ENCODE data around the gene NPFFR1. TPM values are rescaled to one million over a fixed set of nuclear protein-coding genes. Genes with fewer than 3 reads are reported as not detected.

The NPFFR1 gene
- total and polyA plus RNA-seq, 10 of the 15 experiments (the other 5 are each of a cell fraction or from before 2014, with no cell fraction given) = 0.03 TPM; not detected in 9

GRCh38 chr10:70198696-70199466, 84.9 kb downstream of the NPFFR1 start:
- DNase-seq (ENCODE audit: low read depth, low spot score) (no peak), FAIRE-seq (no peak), ATAC-seq (no peak)
- Histone ChIP-seq H3K9me3 (replicated peaks; ENCODE audit: control insufficient read depth, insufficient read depth, low read length) (no peaks in the 10 kb centered on the region; the same call in 2 of the 3 replicates), H3K27ac (ENCODE audit: control insufficient read depth, insufficient read depth) (no peak overlapping the region), H2AFZ (ENCODE audit: control insufficient read depth, low read depth, low read length) (no peak overlapping the region), H3K4me1 (ENCODE audit: control insufficient read depth, insufficient read depth, low read length) (no peaks in the 10 kb centered on the region; the same call in 1 of the 2 replicates), H3K36me3 (ENCODE audit: control insufficient read depth in 2 of 2, insufficient read depth in 2 of 2, low read length in 1 of 2) (peaks cover 9 to 26% of the 10 kb centered on the region in 2 experiments), H3K4me3 (no peak overlapping the region), H3K79me2 (ENCODE audit: control insufficient read depth, insufficient read depth, low read length) (no peaks in the 10 kb centered on the region), H3K9ac (ENCODE audit: control insufficient read depth, insufficient read depth, low read length) (no peak overlapping the region), H4K20me1 (ENCODE audit: control insufficient read depth, insufficient read depth) (peaks cover 2% of the 10 kb centered on the region; the same call in 1 of the 2 replicates), H3K27me3 (replicated peaks in 1 of 2; ENCODE audit: control insufficient read depth in 2 of 2, insufficient read depth in 2 of 2, low read length in 1 of 2) (no peaks in the 10 kb centered on the region), H3K4me2 (ENCODE audit: control insufficient read depth, insufficient read depth) (no peak overlapping the region)
- RAD21 ChIA-PET (ENCODE audit: unreplicated experiment) = interaction anchor here (0.6 to 2.0 kb wide), 2 partner anchors 23 to 1293 kb away, joined by 3 to 7 read pairs; no protein-coding TSS in a partner anchor
- POLR2A ChIA-PET = interaction anchor here (1.1 kb wide), 1 partner anchor 31 kb away, joined by 3 read pairs; no protein-coding TSS in a partner anchor
- BruUV-seq (replicated peaks) = no TSS peak
- WGBS (ENCODE audit: insufficient coverage, insufficient replicate concordance, low lambda C conversion rate, missing lambda C conversion rate) = 100% methylated on average over 5 of the region's 5 CpGs
- TF ChIP-seq RAD21 (IDR thresholded peaks at IDR 0.05; ENCODE audit: insufficient read depth, low read depth, low read length) (peak; percentile 24; the same call in 1 of the 2 replicates), CTCF (IDR thresholded peaks at IDR 0.05 in 2 of 3, conservative IDR thresholded peaks at IDR 0.05 in 1 of 3; ENCODE audit: control insufficient read depth in 2 of 3, extremely low read depth in 1 of 3, insufficient read depth in 1 of 3, low read depth in 3 of 3, low read length in 3 of 3) (peak in 1 of 3 experiments; percentile 8; a peak in 2 of 6 replicates), WRNIP1 (IDR thresholded peaks at IDR 0.05; ENCODE audit: borderline replicate concordance, low read depth, low read length) (no peak)
- in situ Hi-C loops (cut with MboI) (no loop called here), intact Hi-C loops (cut with micrococcal nuclease; ENCODE audit: unreplicated experiment) (no loop called here)
- CTCF ChIA-PET = interaction anchor here (0.8 to 3.4 kb wide), 6 partner anchors 19 to 165 kb away, joined by 4 to 15 read pairs (median 9); partner anchors contain the start of gene TYSND1
- SMC1A ChIA-PET (ENCODE audit: uncharacterized antibody, unreplicated experiment) = interaction anchor here (0.6 to 3.1 kb wide), 8 partner anchors 22 to 166 kb away, joined by 3 to 13 read pairs (median 4); partner anchors contain the start of gene TYSND1

Small RNAs within 50 kb of the gene (small RNA-seq; reads per million reads assigned to genes)
- gene RPS25P9 = not detected

Other genes with a start within 250 kb of the NPFFR1 start
Only the 7 nearest of the 9 such genes appear.
- gene AIFM2, start 151.2 kb downstream of the NPFFR1 start, total RNA-seq (2014; rRNA removed) = 13.7 and 14.6 TPM in 2 replicates
- gene AIFM2, start 151.2 kb downstream of the NPFFR1 start, total RNA-seq (2014; rRNA removed; fragmentation: Illumina TruSeq; extraction: Trizol) = 12.1 and 12.6 TPM in 2 replicates
- 20.4 and 20.5 TPM in 2 replicates for gene AIFM2, start 151.2 kb downstream of the NPFFR1 start, total RNA-seq (2021)
- 11.7 and 17.5 TPM in 2 replicates for gene AIFM2, start 151.2 kb downstream of the NPFFR1 start, polyA plus RNA-seq (2011; rRNA removed)
- gene AIFM2, start 151.2 kb downstream of the NPFFR1 start, polyA plus RNA-seq (2014; fragmentation: Illumina TruSeq; extraction: Trizol) = 5.7 and 12.2 TPM in 2 replicates
- 1 to 10 TPM; 4.5 to 8.0 TPM for gene AIFM2, start 151.2 kb downstream of the NPFFR1 start, polyA plus RNA-seq (2014; fragmentation: Nextera tagmentation; extraction: Ambion mirVana)
- 20.3 and 24.5 TPM in 2 replicates for gene AIFM2, start 151.2 kb downstream of the NPFFR1 start, polyA plus RNA-seq (2014; rRNA removed)
- gene AIFM2, start 151.2 kb downstream of the NPFFR1 start, polyA plus RNA-seq (2016; fragmentation: Nextera tagmentation; extraction: Ambion mirVana) = 10 to 100 TPM; 26.8 to 30.8 TPM
- gene TYSND1, start 137.3 kb downstream of the NPFFR1 start, total RNA-seq (2014; rRNA removed) = 18.9 and 19.4 TPM in 2 replicates
- 8.1 and 8.7 TPM in 2 replicates for gene TYSND1, start 137.3 kb downstream of the NPFFR1 start, total RNA-seq (2014; rRNA removed; fragmentation: Illumina TruSeq; extraction: Trizol)
- gene TYSND1, start 137.3 kb downstream of the NPFFR1 start, total RNA-seq (2021) = 20.0 and 21.4 TPM in 2 replicates
- gene TYSND1, start 137.3 kb downstream of the NPFFR1 start, polyA plus RNA-seq (2011; rRNA removed) = 3.5 and 5.6 TPM in 2 replicates
- 4.7 and 8.6 TPM in 2 replicates for gene TYSND1, start 137.3 kb downstream of the NPFFR1 start, polyA plus RNA-seq (2014; fragmentation: Illumina TruSeq; extraction: Trizol)
- 1 to 10 TPM; 1.9 to 4.5 TPM for gene TYSND1, start 137.3 kb downstream of the NPFFR1 start, polyA plus RNA-seq (2014; fragmentation: Nextera tagmentation; extraction: Ambion mirVana)
- 16.7 and 17.4 TPM in 2 replicates for gene TYSND1, start 137.3 kb downstream of the NPFFR1 start, polyA plus RNA-seq (2014; rRNA removed)
- gene TYSND1, start 137.3 kb downstream of the NPFFR1 start, polyA plus RNA-seq (2016; fragmentation: Nextera tagmentation; extraction: Ambion mirVana) = 10 to 100 TPM; 15.2 to 18.8 TPM
- 45.4 and 60.3 TPM in 2 replicates for gene SAR1A, start 113.5 kb downstream of the NPFFR1 start, total RNA-seq (2014; rRNA removed)
- gene SAR1A, start 113.5 kb downstream of the NPFFR1 start, total RNA-seq (2014; rRNA removed; fragmentation: Illumina TruSeq; extraction: Trizol) = 52.7 and 54.7 TPM in 2 replicates
- 77.3 and 81.3 TPM in 2 replicates for gene SAR1A, start 113.5 kb downstream of the NPFFR1 start, total RNA-seq (2021)
- 85.0 and 101 TPM in 2 replicates for gene SAR1A, start 113.5 kb downstream of the NPFFR1 start, polyA plus RNA-seq (2011; rRNA removed)
- 54.8 and 55.6 TPM in 2 replicates for gene SAR1A, start 113.5 kb downstream of the NPFFR1 start, polyA plus RNA-seq (2014; fragmentation: Illumina TruSeq; extraction: Trizol)
- 10 to 100 TPM; 69.4 to 81.1 TPM for gene SAR1A, start 113.5 kb downstream of the NPFFR1 start, polyA plus RNA-seq (2014; fragmentation: Nextera tagmentation; extraction: Ambion mirVana)
- gene SAR1A, start 113.5 kb downstream of the NPFFR1 start, polyA plus RNA-seq (2014; rRNA removed) = 29.3 and 33.2 TPM in 2 replicates
- 10 to 100 TPM; 58.0 to 62.2 TPM for gene SAR1A, start 113.5 kb downstream of the NPFFR1 start, polyA plus RNA-seq (2016; fragmentation: Nextera tagmentation; extraction: Ambion mirVana)
- gene PPA1, start 50.6 kb downstream of the NPFFR1 start, total RNA-seq (2014; rRNA removed) = 297 and 344 TPM in 2 replicates
- 334 and 338 TPM in 2 replicates for gene PPA1, start 50.6 kb downstream of the NPFFR1 start, total RNA-seq (2014; rRNA removed; fragmentation: Illumina TruSeq; extraction: Trizol)
- 254 and 260 TPM in 2 replicates for gene PPA1, start 50.6 kb downstream of the NPFFR1 start, total RNA-seq (2021)
- gene PPA1, start 50.6 kb downstream of the NPFFR1 start, polyA plus RNA-seq (2011; rRNA removed) = 452 and 655 TPM in 2 replicates
- 296 and 362 TPM in 2 replicates for gene PPA1, start 50.6 kb downstream of the NPFFR1 start, polyA plus RNA-seq (2014; fragmentation: Illumina TruSeq; extraction: Trizol)
- gene PPA1, start 50.6 kb downstream of the NPFFR1 start, polyA plus RNA-seq (2014; fragmentation: Nextera tagmentation; extraction: Ambion mirVana) = 100 to 1,000 TPM; 224 to 386 TPM
- 346 and 396 TPM in 2 replicates for gene PPA1, start 50.6 kb downstream of the NPFFR1 start, polyA plus RNA-seq (2014; rRNA removed)
- 100 to 1,000 TPM; 353 to 365 TPM for gene PPA1, start 50.6 kb downstream of the NPFFR1 start, polyA plus RNA-seq (2016; fragmentation: Nextera tagmentation; extraction: Ambion mirVana)
- gene LRRC20, start 98.6 kb upstream of the NPFFR1 start, total RNA-seq (2014; rRNA removed) = 19.4 and 24.5 TPM in 2 replicates
- 10.0 and 10.2 TPM in 2 replicates for gene LRRC20, start 98.6 kb upstream of the NPFFR1 start, total RNA-seq (2014; rRNA removed; fragmentation: Illumina TruSeq; extraction: Trizol)
- gene LRRC20, start 98.6 kb upstream of the NPFFR1 start, total RNA-seq (2021) = 25.9 and 27.6 TPM in 2 replicates
- 14.9 and 28.0 TPM in 2 replicates for gene LRRC20, start 98.6 kb upstream of the NPFFR1 start, polyA plus RNA-seq (2011; rRNA removed)
- 13.5 and 21.5 TPM in 2 replicates for gene LRRC20, start 98.6 kb upstream of the NPFFR1 start, polyA plus RNA-seq (2014; fragmentation: Illumina TruSeq; extraction: Trizol)
- 1 to 10 TPM; 3.5 to 6.9 TPM for gene LRRC20, start 98.6 kb upstream of the NPFFR1 start, polyA plus RNA-seq (2014; fragmentation: Nextera tagmentation; extraction: Ambion mirVana)
- 23.2 and 24.4 TPM in 2 replicates for gene LRRC20, start 98.6 kb upstream of the NPFFR1 start, polyA plus RNA-seq (2014; rRNA removed)
- 10 to 100 TPM; 13.3 to 15.7 TPM for gene LRRC20, start 98.6 kb upstream of the NPFFR1 start, polyA plus RNA-seq (2016; fragmentation: Nextera tagmentation; extraction: Ambion mirVana)
- gene EIF4EBP2, start 120.1 kb upstream of the NPFFR1 start, total RNA-seq (2014; rRNA removed) = 23.2 and 25.4 TPM in 2 replicates
- gene EIF4EBP2, start 120.1 kb upstream of the NPFFR1 start, total RNA-seq (2014; rRNA removed; fragmentation: Illumina TruSeq; extraction: Trizol) = 32.2 and 32.9 TPM in 2 replicates
- gene EIF4EBP2, start 120.1 kb upstream of the NPFFR1 start, total RNA-seq (2021) = 48.5 TPM in 2 replicates
- gene EIF4EBP2, start 120.1 kb upstream of the NPFFR1 start, polyA plus RNA-seq (2011; rRNA removed) = 25.7 and 29.4 TPM in 2 replicates
- gene EIF4EBP2, start 120.1 kb upstream of the NPFFR1 start, polyA plus RNA-seq (2014; fragmentation: Illumina TruSeq; extraction: Trizol) = 51.3 and 64.0 TPM in 2 replicates
- 10 to 100 TPM; 14.4 to 20.4 TPM for gene EIF4EBP2, start 120.1 kb upstream of the NPFFR1 start, polyA plus RNA-seq (2014; fragmentation: Nextera tagmentation; extraction: Ambion mirVana)
- 23.1 and 24.0 TPM in 2 replicates for gene EIF4EBP2, start 120.1 kb upstream of the NPFFR1 start, polyA plus RNA-seq (2014; rRNA removed)
- 10 to 100 TPM; 34.4 to 35.8 TPM for gene EIF4EBP2, start 120.1 kb upstream of the NPFFR1 start, polyA plus RNA-seq (2016; fragmentation: Nextera tagmentation; extraction: Ambion mirVana)
- gene NODAL, start 157.7 kb upstream of the NPFFR1 start, total RNA-seq (2014; rRNA removed) = not detected in 2 replicates
- not detected in 2 replicates for gene NODAL, start 157.7 kb upstream of the NPFFR1 start, total RNA-seq (2014; rRNA removed; fragmentation: Illumina TruSeq; extraction: Trizol)
- 0.11 TPM in 1 of 2 replicates, not detected in the other for gene NODAL, start 157.7 kb upstream of the NPFFR1 start, total RNA-seq (2021)
- gene NODAL, start 157.7 kb upstream of the NPFFR1 start, polyA plus RNA-seq (2011; rRNA removed) = not detected in 2 replicates
- gene NODAL, start 157.7 kb upstream of the NPFFR1 start, polyA plus RNA-seq (2014; fragmentation: Illumina TruSeq; extraction: Trizol) = not detected in 2 replicates
- not detected for gene NODAL, start 157.7 kb upstream of the NPFFR1 start, polyA plus RNA-seq (2014; fragmentation: Nextera tagmentation; extraction: Ambion mirVana)
- not detected in 2 replicates for gene NODAL, start 157.7 kb upstream of the NPFFR1 start, polyA plus RNA-seq (2014; rRNA removed)
- not detected for gene NODAL, start 157.7 kb upstream of the NPFFR1 start, polyA plus RNA-seq (2016; fragmentation: Nextera tagmentation; extraction: Ambion mirVana)